KOPT-K1 (cell line): ENCODE data around the gene DSCAM.

Source experiments
- H3K27ac ChIP-seq: fragments of 200-600 bp; sonication (generic); 2 replicates; pipeline ENCODE4 v1.5.1; 2016; ENCODE audit warnings: antibody characterized with exemption, mild to moderate bottlenecking, low read depth, low read length; ENCODE audit not compliant: poor library complexity, severe bottlenecking
- H3K36me3 ChIP-seq: fragments of 200-600 bp; sonication (generic); 2 replicates; pipeline ENCODE4 v1.5.1; 2017; ENCODE audit warnings: antibody characterized with exemption, mild to moderate bottlenecking, low read length, moderate library complexity; ENCODE audit not compliant: insufficient read depth
- H3K9me3 ChIP-seq: fragments of 200-600 bp; sonication (generic); 2 replicates; pipeline ENCODE4 v1.5.1; 2017; ENCODE audit warnings: antibody characterized with exemption, low read length, mild to moderate bottlenecking; ENCODE audit not compliant: insufficient read depth, poor library complexity, severe bottlenecking

DSCAM gene

GRCh38 chr21:40517646-40518045, 329.3 kb downstream of the DSCAM start:
- Histone ChIP-seq H3K27ac (no peak overlapping the region), H3K36me3 (no peaks in the 10 kb centered on the region), H3K9me3 (no peaks in the 10 kb centered on the region)

- no peaks in the 10 kb centered on the region for H3K9me3 ChIP-seq
- no peak overlapping the region for H3K27ac ChIP-seq
- H3K36me3 ChIP-seq, result no peaks in the 10 kb centered on the region
These were observed 330.6 kb downstream of the DSCAM start for GRCh38 chr21:40516335-40516734.

GRCh38 chr21:40512590-40512989, 334.4 kb downstream of the DSCAM start:
- Histone ChIP-seq H3K9me3 (no peaks in the 10 kb centered on the region), H3K36me3 (no peaks in the 10 kb centered on the region), H3K27ac (no peak overlapping the region)

- Histone ChIP-seq H3K36me3 (no peaks in the 10 kb centered on the region), H3K27ac (no peak overlapping the region), H3K9me3 (no peaks in the 10 kb centered on the region)
These were observed 339.0 kb downstream of the DSCAM start for GRCh38 chr21:40507978-40508377.

GRCh38 chr21:40505681-40506080, 341.3 kb downstream of the DSCAM start:
- Histone ChIP-seq H3K27ac (no peak overlapping the region), H3K9me3 (no peaks in the 10 kb centered on the region), H3K36me3 (no peaks in the 10 kb centered on the region)

GRCh38 chr21:40505244-40505643, 341.7 kb downstream of the DSCAM start:
- no peaks in the 10 kb centered on the region for H3K9me3 ChIP-seq
- H3K27ac ChIP-seq, result no peak overlapping the region
- no peaks in the 10 kb centered on the region for H3K36me3 ChIP-seq

- no peaks in the 10 kb centered on the region for H3K9me3 ChIP-seq
These were observed 342.1 kb downstream of the DSCAM start for GRCh38 chr21:40504825-40505224.

GRCh38 chr21:40496116-40496515, 350.8 kb downstream of the DSCAM start:
- Histone ChIP-seq H3K27ac (no peak overlapping the region), H3K36me3 (no peaks in the 10 kb centered on the region), H3K9me3 (peaks cover 6% of the 10 kb centered on the region)

More at GRCh38 chr21:40504825-40505224, 342.1 kb downstream of the DSCAM start:
- Histone ChIP-seq H3K36me3 (no peaks in the 10 kb centered on the region), H3K27ac (no peak overlapping the region)

GRCh38 chr21:40490408-40490807, 356.6 kb downstream of the DSCAM start:
- Histone ChIP-seq H3K27ac (no peak overlapping the region), H3K36me3 (no peaks in the 10 kb centered on the region), H3K9me3 (peaks cover 6% of the 10 kb centered on the region)

GRCh38 chr21:40489001-40489400, 358.0 kb downstream of the DSCAM start:
- Histone ChIP-seq H3K36me3 (no peaks in the 10 kb centered on the region), H3K27ac (no peak overlapping the region), H3K9me3 (peaks cover 6% of the 10 kb centered on the region)

GRCh38 chr21:40481764-40482163, 365.2 kb downstream of the DSCAM start:
- Histone ChIP-seq H3K36me3 (no peaks in the 10 kb centered on the region), H3K27ac (no peak overlapping the region), H3K9me3 (peaks cover 9% of the 10 kb centered on the region)

GRCh38 chr21:40474513-40474912, 372.4 kb downstream of the DSCAM start:
- H3K27ac ChIP-seq, result no peak overlapping the region

GRCh38 chr21:40472013-40472412, 374.9 kb downstream of the DSCAM start:
- Histone ChIP-seq H3K36me3 (no peaks in the 10 kb centered on the region), H3K9me3 (no peaks in the 10 kb centered on the region), H3K27ac (no peak overlapping the region)

More at GRCh38 chr21:40474513-40474912, 372.4 kb downstream of the DSCAM start:
- peaks cover 3% of the 10 kb centered on the region for H3K9me3 ChIP-seq
- no peaks in the 10 kb centered on the region for H3K36me3 ChIP-seq

GRCh38 chr21:40471103-40471502, 375.9 kb downstream of the DSCAM start:
- no peak overlapping the region for H3K27ac ChIP-seq
- H3K36me3 ChIP-seq, result no peaks in the 10 kb centered on the region
- no peaks in the 10 kb centered on the region for H3K9me3 ChIP-seq

- no peaks in the 10 kb centered on the region for H3K9me3 ChIP-seq
- no peaks in the 10 kb centered on the region for H3K36me3 ChIP-seq
- no peak overlapping the region for H3K27ac ChIP-seq
These were observed 380.0 kb downstream of the DSCAM start for GRCh38 chr21:40466893-40467483.

GRCh38 chr21:40465382-40465781, 381.6 kb downstream of the DSCAM start:
- H3K27ac ChIP-seq, result no peak overlapping the region
- H3K36me3 ChIP-seq, result no peaks in the 10 kb centered on the region
- no peaks in the 10 kb centered on the region for H3K9me3 ChIP-seq
